GM23338 (cell line): ENCODE results near the gene LYST.

Experiments
- CREB1 ChIP-seq: fragments of 250-450 bp; sonication (Bioruptor Pico); IDR thresholded peaks from 2 replicates; pipeline ENCODE4 v1.5.0; 2020; ENCODE audit warnings: low read depth, mild to moderate bottlenecking, moderate library complexity
- CTCF ChIP-seq, 2 experiments: fragments of 200-600 bp in 1 of 2; sonication (generic) in 1 of 2; conservative IDR thresholded peaks; 2 replicates each; pipeline versions ENCODE4 v1.5.1 to v1.6.1; 2016 to 2017; ENCODE audit warnings: antibody characterized with exemption in 2 of 2, low read depth in 2 of 2, mild to moderate bottlenecking in 2 of 2, moderate library complexity in 1 of 2
- EZH2 ChIP-seq: fragments of 200-600 bp; sonication (generic); IDR thresholded peaks from one replicate; pipeline ENCODE4 v1.8.0; 2017; ENCODE audit warnings: antibody characterized with exemption, mild to moderate bottlenecking, low read depth; ENCODE audit not compliant: unreplicated experiment
- EZH2phosphoT487 ChIP-seq: fragments of 200-600 bp; sonication (generic); IDR thresholded peaks from one replicate; pipeline ENCODE4 v1.8.1; 2018; ENCODE audit warnings: antibody characterized with exemption; ENCODE audit not compliant: unreplicated experiment
- JUNB ChIP-seq: IDR thresholded peaks from one replicate; pipeline ENCODE4 v1.6.1; 2016; ENCODE audit warnings: antibody characterized with exemption; ENCODE audit not compliant: unreplicated experiment
- POLR2AphosphoS5 ChIP-seq: IDR thresholded peaks from 2 replicates; pipeline ENCODE4 v1.6.1; 2016; ENCODE audit warnings: antibody characterized with exemption, low read depth
- REST ChIP-seq: IDR thresholded peaks from one replicate; pipeline ENCODE4 v1.6.1; 2018; ENCODE audit warnings: antibody characterized with exemption; ENCODE audit not compliant: unreplicated experiment
- ZNF114 ChIP-seq: fragments of 250-450 bp; sonication (Bioruptor Pico); IDR thresholded peaks from 2 replicates; pipeline ENCODE4 v1.5.0; 2020; ENCODE audit warnings: mild to moderate bottlenecking, moderate library complexity
- ZNF331 ChIP-seq: fragments of 250-450 bp; sonication (Bioruptor Pico); IDR thresholded peaks from 2 replicates; pipeline ENCODE4 v1.5.0; 2020; ENCODE audit warnings: low read depth, mild to moderate bottlenecking, moderate library complexity

GRCh38 chr1:235878082-235878811 is 11.5 kb upstream of the LYST start:
- no peak for TF ChIP-seq CTCF (conservative IDR thresholded peaks at IDR 0.05; ENCODE audit: low read depth in 2 of 2)
- no peak for TF ChIP-seq POLR2AphosphoS5
- no peak for TF ChIP-seq EZH2
- no peak for TF ChIP-seq ZNF114 (CRISPR knock-in tag)
- TF ChIP-seq EZH2phosphoT487, result no peak
- TF ChIP-seq CREB1, result no peak
- TF ChIP-seq JUNB, result no peak
- TF ChIP-seq REST, result no peak
- no peak for TF ChIP-seq ZNF331 (CRISPR knock-in tag)
